ENCODE measurements around the gene GLDN. TPM values are rescaled to one million over a fixed set of nuclear protein-coding genes. Genes with fewer than 3 reads are reported as not detected.

The GLDN gene
- total RNA-seq, 4 donors from 2014 or later, result 68.6 to 85.4 (median 79.3) TPM

DNA sequence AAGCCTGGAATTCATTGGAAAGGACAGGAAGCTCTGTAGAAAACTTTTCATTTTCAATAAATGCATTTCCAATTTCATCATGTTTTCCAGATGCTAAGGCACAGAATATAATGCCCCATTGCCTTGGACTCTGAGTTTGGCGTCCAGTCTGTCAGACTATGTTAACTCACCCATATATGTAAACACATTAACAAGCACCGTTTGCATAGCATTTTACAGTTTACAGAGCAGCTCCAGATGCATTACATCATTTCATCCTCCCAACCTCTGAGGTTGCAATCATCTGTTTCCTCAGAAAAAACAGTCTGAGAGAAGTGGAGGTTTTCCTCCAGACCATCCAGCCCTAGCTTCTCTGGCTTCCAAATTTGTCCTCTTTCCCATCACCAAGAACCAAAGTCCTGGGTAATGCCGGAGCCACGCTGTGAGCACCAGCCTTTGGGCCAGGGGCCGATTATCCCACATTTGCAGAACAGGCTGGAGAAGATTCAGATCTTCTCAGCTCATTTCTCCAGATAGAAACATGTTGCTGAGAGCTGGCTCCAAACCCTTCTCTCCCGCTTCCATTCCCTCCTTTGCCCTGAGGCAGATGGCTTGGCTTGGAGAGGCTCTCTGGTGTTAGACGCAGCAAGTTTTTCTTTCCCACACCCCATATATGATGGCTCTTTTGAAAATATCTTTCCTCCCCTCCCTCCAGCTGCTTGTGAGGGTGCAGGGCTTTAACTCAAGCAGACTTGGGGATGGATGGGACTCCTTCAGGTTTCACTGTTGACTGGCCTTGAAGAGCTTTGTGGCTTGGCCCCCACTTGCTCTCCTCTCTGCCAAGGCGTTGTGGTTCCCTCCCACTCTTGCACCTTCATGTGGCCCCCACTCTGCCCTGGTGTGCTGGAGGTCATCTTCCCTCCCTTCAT, 29.0 kb upstream of the GLDN start:
- peak overlapping the region in 2 of 4 donors; percentile 41 to 47 for H3K27ac ChIP-seq
- no peaks in the 10 kb centered on the region for H3K36me3 ChIP-seq
- no peaks in the 10 kb centered on the region for H3K9me3 ChIP-seq
- H3K4me3 ChIP-seq, result no peak overlapping the region
- H3K27me3 ChIP-seq, result no peaks in the 10 kb centered on the region
- 67 to 70% methylated on average over 8 of the region's 8 CpGs for WGBS, 2 donors
- no peak for DNase-seq (ENCODE audit: low spot score in 2 of 2)
- TF ChIP-seq POLR2A (IDR thresholded peaks at IDR 0.05), result no peak
- no peak for TF ChIP-seq EP300 (IDR thresholded peaks at IDR 0.05)
- TF ChIP-seq, protein P1, sequence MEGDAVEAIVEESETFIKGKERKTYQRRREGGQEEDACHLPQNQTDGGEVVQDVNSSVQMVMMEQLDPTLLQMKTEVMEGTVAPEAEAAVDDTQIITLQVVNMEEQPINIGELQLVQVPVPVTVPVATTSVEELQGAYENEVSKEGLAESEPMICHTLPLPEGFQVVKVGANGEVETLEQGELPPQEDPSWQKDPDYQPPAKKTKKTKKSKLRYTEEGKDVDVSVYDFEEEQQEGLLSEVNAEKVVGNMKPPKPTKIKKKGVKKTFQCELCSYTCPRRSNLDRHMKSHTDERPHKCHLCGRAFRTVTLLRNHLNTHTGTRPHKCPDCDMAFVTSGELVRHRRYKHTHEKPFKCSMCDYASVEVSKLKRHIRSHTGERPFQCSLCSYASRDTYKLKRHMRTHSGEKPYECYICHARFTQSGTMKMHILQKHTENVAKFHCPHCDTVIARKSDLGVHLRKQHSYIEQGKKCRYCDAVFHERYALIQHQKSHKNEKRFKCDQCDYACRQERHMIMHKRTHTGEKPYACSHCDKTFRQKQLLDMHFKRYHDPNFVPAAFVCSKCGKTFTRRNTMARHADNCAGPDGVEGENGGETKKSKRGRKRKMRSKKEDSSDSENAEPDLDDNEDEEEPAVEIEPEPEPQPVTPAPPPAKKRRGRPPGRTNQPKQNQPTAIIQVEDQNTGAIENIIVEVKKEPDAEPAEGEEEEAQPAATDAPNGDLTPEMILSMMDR (IDR thresholded peaks at IDR 0.05), result no peak
- H3K4me1 ChIP-seq, result peaks cover 0 to 43% (median 3%) of the 10 kb centered on the region in 4 donors

DNA sequence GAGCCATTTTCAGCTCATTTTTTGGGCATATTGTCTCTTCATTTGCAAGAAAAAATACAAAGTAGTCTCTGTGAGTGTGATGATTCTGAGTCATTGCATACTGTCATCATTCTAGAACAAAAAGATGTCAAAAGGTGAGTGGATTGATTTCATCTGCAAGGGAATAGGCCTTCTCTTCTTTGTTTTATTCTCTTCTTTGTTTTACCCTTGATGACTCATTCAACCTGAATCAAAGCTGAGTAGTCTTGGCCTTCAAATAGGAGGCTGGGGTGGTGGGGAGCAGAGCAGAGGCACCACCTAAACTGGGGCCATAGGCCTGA, 28.4 kb upstream of the GLDN start:
- H3K36me3 ChIP-seq, result no peaks in the 10 kb centered on the region
- H3K4me3 ChIP-seq, result no peak overlapping the region
- peaks cover 0 to 48% (median 3%) of the 10 kb centered on the region in 4 donors for H3K4me1 ChIP-seq
- H3K27me3 ChIP-seq, result no peaks in the 10 kb centered on the region
- peak overlapping the region in 2 of 4 donors; percentile 41 to 47 for H3K27ac ChIP-seq
- no peak for DNase-seq (ENCODE audit: low spot score in 2 of 2)
- TF ChIP-seq EP300 (IDR thresholded peaks at IDR 0.05), result no peak
- TF ChIP-seq, protein P1 (IDR thresholded peaks at IDR 0.05), result no peak
- no peak for TF ChIP-seq POLR2A (IDR thresholded peaks at IDR 0.05)
- H3K9me3 ChIP-seq, result no peaks in the 10 kb centered on the region

DNA sequence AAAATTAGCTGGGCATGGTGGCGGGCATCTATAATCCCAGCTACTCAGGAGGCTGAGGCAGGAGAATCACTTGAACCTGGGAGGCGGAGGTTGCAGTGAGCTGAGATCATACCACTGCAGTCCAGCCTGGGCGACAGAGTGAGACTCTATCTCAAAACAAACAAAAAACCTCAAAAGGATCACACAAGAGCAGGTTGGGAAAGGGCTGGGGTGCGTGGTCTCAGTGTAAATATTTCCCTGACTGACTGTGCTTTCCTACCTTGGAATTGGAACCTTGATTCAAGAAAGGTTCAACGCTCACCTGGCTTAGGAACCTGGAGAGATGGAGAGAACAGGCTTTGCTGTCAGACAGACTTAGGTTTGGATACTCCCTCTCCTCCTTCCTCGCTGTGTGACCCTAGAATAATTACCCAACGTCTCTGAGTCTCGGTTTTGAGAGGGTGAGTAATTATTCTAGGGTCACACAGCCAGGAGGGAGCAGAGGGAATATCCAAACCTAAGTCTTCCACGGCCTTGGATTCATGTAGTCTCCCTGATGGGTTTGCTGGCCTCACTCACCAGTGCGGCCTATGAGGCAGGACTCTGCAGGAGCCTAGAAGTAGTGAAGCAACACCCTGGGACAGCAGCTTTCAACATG, 27.7 kb upstream of the GLDN start:
- 94% methylated on average over 10 of the region's 10 CpGs for WGBS, 2 donors
- Histone ChIP-seq H3K4me3 (no peak overlapping the region), H3K36me3 (no peaks in the 10 kb centered on the region), H3K9me3 (no peaks in the 10 kb centered on the region), H3K27ac (peak overlapping the region in 2 of 4 donors; percentile 47 to 66), H3K27me3 (no peaks in the 10 kb centered on the region), H3K4me1 (peaks cover 0 to 55% (median 3%) of the 10 kb centered on the region in 4 donors)
- TF ChIP-seq, protein P1 (IDR thresholded peaks at IDR 0.05), result no peak
- DNase-seq (ENCODE audit: low spot score in 2 of 2), result no peak

DNA sequence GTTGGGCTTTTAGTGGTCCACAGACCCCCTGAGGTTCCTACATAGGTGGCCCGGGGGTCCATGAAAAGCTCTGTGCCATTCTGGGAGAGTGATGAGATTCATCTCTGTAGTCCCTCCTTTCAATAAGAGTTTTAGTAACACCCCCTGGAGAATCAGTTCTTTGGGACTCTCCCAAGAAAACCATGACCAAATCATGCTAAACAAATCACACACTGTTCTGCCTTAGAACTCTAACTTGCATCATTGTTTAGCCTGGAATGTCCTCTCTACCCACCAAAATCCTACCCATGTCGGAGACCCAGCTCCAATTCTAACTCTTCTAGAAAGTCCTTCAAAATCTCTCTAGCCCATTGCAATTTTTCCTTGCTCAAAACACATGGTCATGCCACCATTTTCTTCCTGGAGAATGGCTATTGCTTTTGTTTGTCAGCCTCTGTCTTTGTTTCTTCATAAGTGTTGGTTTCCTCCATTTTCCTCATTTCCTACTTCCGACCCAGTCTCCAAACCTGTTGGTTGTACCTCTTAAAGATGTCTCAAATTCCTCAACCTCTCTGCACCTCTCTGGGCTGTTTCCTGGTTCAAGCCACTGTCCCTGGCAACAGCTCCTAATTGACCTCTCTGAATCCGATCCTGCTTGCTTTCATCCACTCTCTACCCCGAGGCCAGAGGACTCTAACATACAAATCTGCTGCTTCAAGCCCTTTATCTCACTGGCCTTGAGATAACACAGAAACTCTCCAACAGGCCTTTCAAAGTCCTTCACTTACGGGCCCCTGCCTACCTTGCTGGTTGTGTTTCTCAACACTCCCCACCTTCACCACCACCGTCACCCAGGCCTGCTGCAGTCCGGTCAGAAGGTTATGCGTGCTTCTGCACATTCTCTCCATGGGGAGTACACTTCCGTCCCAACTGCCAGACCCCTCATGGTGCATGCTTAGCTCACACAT, 26.8 kb upstream of the GLDN start:
- Histone ChIP-seq H3K27me3 (no peaks in the 10 kb centered on the region), H3K4me3 (no peak overlapping the region), H3K4me1 (peaks cover 0 to 63% (median 3%) of the 10 kb centered on the region in 4 donors), H3K9me3 (no peaks in the 10 kb centered on the region), H3K27ac (peak overlapping the region in 2 of 4 donors; percentile 47 to 66), H3K36me3 (no peaks in the 10 kb centered on the region)
- WGBS, 2 donors, result 77 to 81% methylated on average over 10 of the region's 10 CpGs
- DNase-seq (ENCODE audit: low spot score in 2 of 2), result peak in 1 of 2 donors; percentile 30
- TF ChIP-seq POLR2A (IDR thresholded peaks at IDR 0.05) (no peak), EP300 (IDR thresholded peaks at IDR 0.05) (peak in 1 of 2 donors; percentile 17)
- TF ChIP-seq, protein P1 (IDR thresholded peaks at IDR 0.05), result no peak

Measured in tibial nerve (tissue), 4 donors.